GM12872 (cell line): ENCODE measurements around the gene CABLES2.

Experiments used
- CTCF ChIP-seq: IDR thresholded peaks from 3 replicates; pipeline ENCODE4 v1.5.1; 2011; ENCODE audit warnings: low read depth, mild to moderate bottlenecking, low read length, moderate library complexity; ENCODE audit not compliant: insufficient read depth

CABLES2 gene

DNA sequence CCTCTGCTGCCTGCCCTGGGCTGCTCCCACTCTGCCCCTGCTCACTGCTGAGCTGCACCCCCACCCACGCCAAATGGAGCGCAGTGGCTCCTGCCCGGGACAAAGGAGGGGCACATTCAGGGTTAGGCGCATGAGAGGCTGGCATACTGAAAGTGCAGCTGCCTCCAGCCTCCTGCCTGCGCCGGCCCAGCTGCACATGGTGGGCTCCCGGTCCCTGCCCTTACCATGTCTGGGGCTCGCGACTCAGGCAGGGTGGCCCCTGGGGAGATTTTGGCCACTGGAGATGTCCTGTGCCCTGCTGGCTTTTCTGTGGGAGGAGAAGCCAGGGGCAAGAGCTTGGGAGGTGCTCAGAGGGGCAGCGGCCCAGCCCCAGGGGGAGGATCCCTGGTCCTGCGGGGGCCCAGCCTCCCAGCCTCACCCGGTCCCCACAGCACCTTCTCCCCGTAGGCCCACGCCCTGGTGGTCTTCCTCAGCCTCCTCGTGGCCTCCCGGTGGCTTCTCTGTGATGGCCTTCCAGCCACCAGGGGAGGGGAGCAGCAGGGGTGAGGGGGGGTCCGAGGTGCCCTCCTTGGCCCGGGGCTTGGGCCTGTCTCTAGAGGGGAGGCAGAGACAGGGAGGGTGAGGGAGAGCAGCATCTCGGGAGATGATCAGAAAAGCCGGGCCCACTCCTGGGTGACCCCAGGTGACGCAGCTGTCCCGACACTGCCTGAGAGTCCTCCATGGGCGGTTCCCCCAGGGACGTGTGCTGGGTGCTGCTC lies 8.4 kb upstream of the CABLES2 start:
- no peak for TF ChIP-seq CTCF

DNA sequence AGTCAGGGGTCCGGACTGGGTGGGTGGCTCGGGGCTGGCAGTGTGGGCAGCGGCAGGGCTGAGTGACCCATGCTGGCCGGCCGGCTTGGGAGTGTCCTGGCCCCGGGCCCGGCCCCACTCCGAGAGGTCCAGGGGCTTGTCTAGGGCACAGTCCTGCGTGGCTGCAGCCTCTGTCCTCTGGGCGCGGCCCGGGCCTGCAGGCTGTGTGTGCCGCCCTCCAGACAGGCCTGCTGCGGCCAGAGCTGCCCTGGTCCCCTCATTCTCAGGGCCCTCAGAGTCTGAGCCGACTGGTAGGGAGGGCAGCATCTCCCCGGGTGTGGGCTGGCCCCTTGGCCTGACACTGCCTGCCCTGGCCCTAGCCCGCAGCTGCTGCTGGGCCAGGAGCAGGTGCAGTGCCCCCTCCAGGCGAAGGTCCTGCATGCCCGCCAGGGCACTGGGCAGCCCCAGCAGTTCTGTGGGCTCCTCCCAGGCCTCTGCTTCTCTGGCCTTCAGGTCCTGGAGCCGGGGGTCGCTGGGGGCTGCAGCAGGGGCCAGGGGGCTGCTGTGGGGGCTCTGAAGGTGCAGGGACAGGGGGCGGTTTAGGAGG lies 6.9 kb upstream of the CABLES2 start:
- TF ChIP-seq CTCF: peak; percentile 21; the same call in 1 of the 3 replicates

DNA sequence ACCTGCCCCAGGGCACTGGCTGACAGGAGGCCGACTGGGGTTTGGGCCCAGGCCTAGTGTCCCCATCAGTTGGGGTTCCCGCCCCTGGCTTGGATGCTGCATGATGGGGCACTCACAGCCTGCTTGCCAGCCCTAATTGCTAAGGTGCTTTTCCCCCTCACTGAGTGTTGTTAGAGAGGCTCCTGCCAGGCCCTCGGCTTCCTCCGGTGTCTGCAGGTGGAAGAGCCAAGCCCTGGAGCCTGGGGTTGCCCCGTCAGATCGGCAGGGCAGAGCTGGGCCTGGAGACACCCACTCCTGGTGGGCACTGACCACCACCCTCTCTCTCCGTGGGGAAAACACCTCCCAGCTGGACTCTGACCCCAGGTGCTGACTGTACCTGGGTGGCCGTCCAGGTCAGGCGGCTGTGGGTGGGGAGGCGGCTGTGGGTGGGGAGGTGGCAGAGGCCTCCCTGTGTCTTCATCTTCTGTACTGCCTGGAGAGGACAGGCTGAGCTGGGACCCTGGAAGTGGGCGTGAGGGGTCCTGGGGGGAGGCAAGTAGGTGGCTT lies 6.0 kb upstream of the CABLES2 start:
- TF ChIP-seq CTCF: no peak

DNA sequence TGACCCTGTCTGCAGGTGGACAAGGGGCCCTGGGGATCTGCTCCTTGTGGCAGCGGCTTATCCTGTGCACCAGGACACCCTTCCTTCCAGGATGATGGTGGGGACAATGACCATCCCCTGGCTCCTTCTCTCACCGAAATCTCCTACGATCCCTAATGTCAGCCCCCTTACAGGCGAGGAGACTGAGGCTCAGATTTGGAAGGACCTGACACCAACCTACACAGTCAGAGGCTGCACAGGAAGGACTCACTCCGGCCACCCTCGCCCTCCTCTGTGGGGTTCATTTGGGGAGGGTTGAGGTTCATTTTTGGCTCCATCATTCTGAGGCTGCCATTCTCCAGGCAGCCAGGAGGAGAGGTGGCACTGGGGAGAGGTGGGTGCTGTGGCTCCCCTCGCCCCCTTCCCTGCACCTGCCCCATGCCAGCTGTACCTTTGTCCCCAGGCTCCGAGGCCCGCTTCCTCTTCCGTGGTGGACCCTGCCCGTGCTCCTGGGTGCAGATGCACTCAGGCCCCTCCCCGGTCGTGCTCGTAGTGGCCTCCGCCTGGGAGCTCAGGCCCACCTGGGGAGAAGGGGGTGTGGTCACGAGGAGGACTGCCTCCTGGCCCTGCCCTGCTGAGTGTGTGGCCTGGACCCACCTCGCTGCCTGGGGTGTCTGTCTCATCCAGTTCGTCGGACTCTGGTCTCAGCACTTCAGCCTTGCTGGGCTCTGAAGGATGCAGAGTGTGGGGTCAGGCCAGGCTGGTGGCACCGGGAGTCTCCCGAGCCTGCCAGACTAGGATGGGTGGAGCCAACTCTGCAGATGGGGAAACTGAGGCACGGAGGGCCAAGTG lies 5.3 kb upstream of the CABLES2 start:
- no peak for TF ChIP-seq CTCF

- no peak for TF ChIP-seq CTCF
Observed at GRCh38 chr20:62411479-62412193, 4.6 kb upstream of the CABLES2 start.

DNA sequence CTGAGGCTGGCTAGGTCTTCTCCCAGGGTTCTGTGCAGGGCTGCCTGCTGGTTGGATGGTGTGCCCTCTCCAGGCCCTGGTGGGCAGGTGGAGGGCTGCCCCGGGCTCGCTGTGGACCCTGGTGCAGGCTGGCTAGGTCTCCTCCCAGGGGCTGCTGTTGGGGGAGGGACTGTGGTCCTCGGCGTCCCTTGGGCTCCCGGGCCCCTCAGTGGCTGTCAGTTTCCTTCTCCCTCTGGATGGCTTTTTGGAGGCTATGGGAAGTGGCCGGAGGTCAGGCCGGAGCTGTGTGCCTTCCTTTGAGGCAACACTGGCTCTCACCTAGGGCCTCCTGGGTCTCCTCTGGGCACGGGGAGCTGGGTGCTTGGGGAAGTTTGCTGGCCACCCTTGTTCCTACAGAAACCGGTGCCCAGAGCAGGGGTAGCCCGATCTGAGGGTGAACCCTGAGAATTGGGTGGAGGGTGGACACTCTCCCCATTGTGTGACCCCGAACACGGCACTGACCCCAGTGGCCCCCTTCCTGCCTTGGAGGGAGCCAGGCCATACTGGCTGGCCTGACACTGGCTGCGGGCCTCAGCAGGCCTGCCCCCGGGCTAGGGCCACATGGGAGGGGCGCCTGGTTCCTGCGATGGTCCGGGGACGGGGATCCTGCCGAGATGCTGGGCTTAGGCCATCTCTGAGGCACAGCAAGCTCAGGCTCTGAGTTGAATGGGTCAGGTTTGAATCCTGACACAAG lies 3.8 kb upstream of the CABLES2 start:
- no peak for TF ChIP-seq CTCF
